Heart left ventricle (tissue), 13 donors: ENCODE measurements around the gene CPN1.

ENCODE experiments used
- POLR2A ChIP-seq, 2 donors: fragments of 450-650 bp; IDR thresholded peaks; one replicate each; pipeline ENCODE4 v1.6.1; 2017; ENCODE audit warnings: antibody characterized with exemption in 2 of 2, mild to moderate bottlenecking in 2 of 2, moderate library complexity in 2 of 2
- TF ChIP-seq, protein P1 (sequence below), 12 donors: fragments of 200-600 bp; sonication (generic) in 4 of 12; IDR thresholded peaks; one replicate each; pipeline versions ENCODE4 v1.5.0 to v1.8.0; 2018 to 2022; ENCODE audit warnings: antibody characterized with exemption in 12 of 12, mild to moderate bottlenecking in 5 of 12
- donor health status: ischemic (EF 13 %, LVEDD 7.1; RV severe dilation, severe dysfunction).
- donor health status: DM: no; HTN: yes; CAD: no.
- donor health status: DM: no; HTN: no; CAD: no.
- donor health status: ischemic (EF 25% LVEDD 6.9; RV normal size, moderate dysfunction).
- donor health status: ischemic (EF 25% LVEDD 5.7; RV mildly dilated, moderate dysfunction).
- donor health status: ischemic (EF 35%, LVEDD 5.7; RV mildly dilated, moderate dysfunction).
- donor health status: nonischemic (EF 11% LVEDD 7.7; RV severe dilation, severe dysfunction).
- donor health status: DM: yes; HTN: yes; CAD: no.
- donor health status: PGD.
- donor health status: ischemic (EF 29% LVEDD 5.4; RV normal size, mild dysfunction).
- donor health status: nonischemic (EF 23%, LVEDD 6.1; RV moderate dilation, normal function).

DNA sequence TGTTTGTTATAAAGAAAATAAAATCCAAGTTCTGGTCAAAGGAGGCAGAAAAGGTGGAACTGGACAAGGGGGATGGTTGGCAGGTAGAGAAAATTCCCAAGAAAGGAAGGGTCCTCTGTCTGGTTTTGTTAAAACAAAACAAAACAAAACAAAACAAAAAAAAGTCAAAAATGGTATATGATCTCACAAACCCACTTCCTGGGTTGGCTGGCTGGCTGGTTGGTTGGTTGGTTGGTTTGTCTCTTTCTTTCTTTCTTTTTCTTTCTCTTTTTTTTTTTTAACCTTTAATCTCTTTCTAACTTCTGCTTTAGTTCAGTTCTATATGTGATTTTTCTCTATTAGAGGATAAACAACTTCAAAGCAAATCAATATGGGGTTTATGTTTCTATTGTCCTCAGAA lies 41.1 kb upstream of the CPN1 start:
- TF ChIP-seq, protein P1, sequence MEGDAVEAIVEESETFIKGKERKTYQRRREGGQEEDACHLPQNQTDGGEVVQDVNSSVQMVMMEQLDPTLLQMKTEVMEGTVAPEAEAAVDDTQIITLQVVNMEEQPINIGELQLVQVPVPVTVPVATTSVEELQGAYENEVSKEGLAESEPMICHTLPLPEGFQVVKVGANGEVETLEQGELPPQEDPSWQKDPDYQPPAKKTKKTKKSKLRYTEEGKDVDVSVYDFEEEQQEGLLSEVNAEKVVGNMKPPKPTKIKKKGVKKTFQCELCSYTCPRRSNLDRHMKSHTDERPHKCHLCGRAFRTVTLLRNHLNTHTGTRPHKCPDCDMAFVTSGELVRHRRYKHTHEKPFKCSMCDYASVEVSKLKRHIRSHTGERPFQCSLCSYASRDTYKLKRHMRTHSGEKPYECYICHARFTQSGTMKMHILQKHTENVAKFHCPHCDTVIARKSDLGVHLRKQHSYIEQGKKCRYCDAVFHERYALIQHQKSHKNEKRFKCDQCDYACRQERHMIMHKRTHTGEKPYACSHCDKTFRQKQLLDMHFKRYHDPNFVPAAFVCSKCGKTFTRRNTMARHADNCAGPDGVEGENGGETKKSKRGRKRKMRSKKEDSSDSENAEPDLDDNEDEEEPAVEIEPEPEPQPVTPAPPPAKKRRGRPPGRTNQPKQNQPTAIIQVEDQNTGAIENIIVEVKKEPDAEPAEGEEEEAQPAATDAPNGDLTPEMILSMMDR (IDR thresholded peaks at IDR 0.05): no peak
- TF ChIP-seq POLR2A (IDR thresholded peaks at IDR 0.05): no peak
